Measurements from ENCODE around the gene AMPH.

- TF ChIP-seq CTCF (IDR thresholded peaks at IDR 0.05 in 2 of 3, conservative IDR thresholded peaks at IDR 0.05 in 1 of 3; ENCODE audit: borderline replicate concordance in 1 of 3, insufficient read depth in 1 of 3, low read depth in 2 of 3, low read length in 2 of 3) = no peak
- no peak for TF ChIP-seq ATF3 (IDR thresholded peaks at IDR 0.05)
- TF ChIP-seq POLR2AphosphoS5 (IDR thresholded peaks at IDR 0.05; ENCODE audit: low read depth, low read length) = no peak
- TF ChIP-seq RAD21 (IDR thresholded peaks at IDR 0.05; ENCODE audit: low read depth) = no peak
These were observed 67.4 kb downstream of the AMPH start for GRCh38 chr7:38563741-38564140.

All from HCT116 (cell line).